Smooth muscle cell of bladder (primary cell): ENCODE measurements around the gene FAM9C. TPM values are rescaled to one million over a fixed set of nuclear protein-coding genes. Genes with fewer than 3 reads are reported as not detected.

Source experiments
- total RNA-seq: library from RNA; depleted of rRNA; stranded (reverse); fragments of >200 nt; gene quantifications from 2 replicates; pipeline ENCODE4 v1.2.3, GENCODE V29; 2014

The FAM9C gene
- total RNA-seq, result under 0.01 and 0.18 TPM in 2 replicates

GRCh38 chrX:13044441-13044840 is at the start of gene FAM9C:
TSS of gene FAM9C (minus strand) at chrX:13044620. CDS start at chrX:13043789, 831 bp downstream.

Other genes with a start within 250 kb of the FAM9C start
- not detected in 2 replicates for gene TLR7, start 177.5 kb downstream of the FAM9C start, total RNA-seq
- not detected in 2 replicates for gene TLR8, start 138.0 kb downstream of the FAM9C start, total RNA-seq
- gene TMSB4X, start 69.5 kb downstream of the FAM9C start, total RNA-seq, result 10,963 and 11,105 TPM in 2 replicates